NB4 (cell line): ENCODE measurements around the gene CYP1A1.

Experiments
- CTCF ChIP-seq: IDR thresholded peaks from one replicate; pipeline ENCODE4 v1.5.1; 2012; ENCODE audit warnings: low read depth, low read length
- MAX ChIP-seq: IDR thresholded peaks from 2 replicates; pipeline ENCODE4 v1.6.1; 2011; ENCODE audit warnings: low read depth, low read length

GRCh38 chr15:74723754-74724334, 1.5 kb downstream of the CYP1A1 start:
- TF ChIP-seq CTCF (no peak), MAX (no peak)
